Measurements from ENCODE around the gene TTBK2. TPM values are rescaled to one million over a fixed set of nuclear protein-coding genes. Genes with fewer than 3 reads are reported as not detected.

Gene TTBK2
- total RNA-seq, 1 experiment from 2014 or later: 10.6 TPM

GRCh38 chr15:42825599-42825998 lies 95.0 kb downstream of the TTBK2 start (continued):
- no peak for TF ChIP-seq CTCF (IDR thresholded peaks at IDR 0.05 in 2 of 3, conservative IDR thresholded peaks at IDR 0.05 in 1 of 3; ENCODE audit: borderline replicate concordance in 1 of 3, insufficient read depth in 1 of 3, low read depth in 2 of 3, low read length in 2 of 3)
- no peak for TF ChIP-seq FOSL1 (IDR thresholded peaks at IDR 0.05; ENCODE audit: low read depth)
- no peak for TF ChIP-seq SP1 (IDR thresholded peaks at IDR 0.05; ENCODE audit: low read depth)
- no peak for TF ChIP-seq JUND (IDR thresholded peaks at IDR 0.05)
- TF ChIP-seq ATF3 (IDR thresholded peaks at IDR 0.05): no peak
- TF ChIP-seq REST (IDR thresholded peaks at IDR 0.05; ENCODE audit: low read depth): no peak
- TF ChIP-seq RAD21 (IDR thresholded peaks at IDR 0.05; ENCODE audit: low read depth): no peak
- no peak for TF ChIP-seq POLR2AphosphoS5 (IDR thresholded peaks at IDR 0.05; ENCODE audit: low read depth, low read length)

GRCh38 chr15:42820811-42821210 lies 99.8 kb downstream of the TTBK2 start:
- no peaks in the 10 kb centered on the region for H3K9me2 ChIP-seq (ENCODE audit: insufficient read depth)
- no peak overlapping the region for H3K4me3 ChIP-seq (replicated peaks in 1 of 2; ENCODE audit: low read depth in 1 of 2, low read length in 2 of 2)
- CTCF ChIA-PET: no interaction called here
- no peaks in the 10 kb centered on the region for H3K36me3 ChIP-seq (ENCODE audit: control insufficient read depth in 1 of 2, insufficient read depth in 2 of 2, low read length in 2 of 2)
- H3K27me3 ChIP-seq (ENCODE audit: insufficient read depth, low read length): no peaks in the 10 kb centered on the region
- DNase-seq (ENCODE audit: low read depth, low spot score) (no peak), ATAC-seq (no peak)
- H3K4me1 ChIP-seq (ENCODE audit: control insufficient read depth in 1 of 2, insufficient read depth in 2 of 2, low read length in 2 of 2): no peaks in the 10 kb centered on the region
- POLR2A ChIA-PET: no interaction called here
- intact Hi-C loops (cut with micrococcal nuclease): no loop called here
- no peak overlapping the region for H3K9ac ChIP-seq (ENCODE audit: low read length)
- H3K79me2 ChIP-seq (ENCODE audit: insufficient read depth, low read length): no peaks in the 10 kb centered on the region
- no peak overlapping the region for H3K4me2 ChIP-seq (ENCODE audit: low read length)
- BruUV-seq (replicated peaks): no TSS peak
- no peaks in the 10 kb centered on the region for H3K9me3 ChIP-seq (ENCODE audit: control insufficient read depth in 1 of 2, insufficient read depth in 1 of 2, low read depth in 1 of 2, low read length in 2 of 2)
- no peak for TF ChIP-seq POLR2AphosphoS5 (IDR thresholded peaks at IDR 0.05; ENCODE audit: low read depth, low read length)
- no peak overlapping the region for H2AFZ ChIP-seq (ENCODE audit: low read depth, low read length, poor library complexity, severe bottlenecking)
- RAD21 ChIA-PET (ENCODE audit: low non-redundant PET in 1 of 2, low total read pairs in 2 of 2, uncharacterized antibody in 2 of 2, unreplicated experiment in 2 of 2): no interaction called here
- H3K27ac ChIP-seq (ENCODE audit: low read depth, low read length): no peak overlapping the region
- H4K20me1 ChIP-seq (ENCODE audit: insufficient read depth): no peaks in the 10 kb centered on the region
